Inferior parietal cortex (tissue), 1 donor: ENCODE measurements around the gene PPP4R3B.
"Not testable (repeated sequence)": the region's sequence is repeated elsewhere in the genome, so short reads cannot be mapped to it uniquely, and the experiment has no call there.

ENCODE experiments used
- DNase-seq: peaks from one replicate; pipeline ENCODE4 v3.0.0-alpha.2; 2016; ENCODE audit errors: extremely low spot score

The PPP4R3B gene

GRCh38 chr2:55595536-55595935, 21.9 kb downstream of the PPP4R3B start:
- DNase-seq, result no peak

- no peak for DNase-seq
These were observed 25.3 kb downstream of the PPP4R3B start for GRCh38 chr2:55592130-55592529.

- DNase-seq, result no peak
These were observed 26.5 kb downstream of the PPP4R3B start for GRCh38 chr2:55590810-55591440.

- DNase-seq, result no peak
These were observed 31.9 kb downstream of the PPP4R3B start for GRCh38 chr2:55585451-55586080.

- peak; percentile 36 for DNase-seq
These were observed 35.4 kb downstream of the PPP4R3B start for GRCh38 chr2:55581874-55582547.

GRCh38 chr2:55581435-55581834, 36.0 kb downstream of the PPP4R3B start:
- DNase-seq, result no peak

GRCh38 chr2:55569002-55569401, 48.4 kb downstream of the PPP4R3B start:
- not testable (repeated sequence) for DNase-seq

GRCh38 chr2:55567298-55567697, 50.1 kb downstream of the PPP4R3B start:
- DNase-seq, result no peak

GRCh38 chr2:55565613-55566012, 51.8 kb downstream of the PPP4R3B start:
- no peak for DNase-seq

- no peak for DNase-seq
These were observed 56.6 kb downstream of the PPP4R3B start for GRCh38 chr2:55560855-55561254.

GRCh38 chr2:55556809-55557208, 60.6 kb downstream of the PPP4R3B start:
- DNase-seq, result no peak

- DNase-seq, result no peak
These were observed 61.4 kb downstream of the PPP4R3B start for GRCh38 chr2:55555977-55556376.

GRCh38 chr2:55553321-55553720, 64.1 kb downstream of the PPP4R3B start:
- no peak for DNase-seq

- DNase-seq, result no peak
These were observed 66.9 kb downstream of the PPP4R3B start for GRCh38 chr2:55550368-55551102.

- not testable (repeated sequence) for DNase-seq
These were observed 69.7 kb downstream of the PPP4R3B start for GRCh38 chr2:55547679-55548078.

GRCh38 chr2:55547001-55547400, 70.4 kb downstream of the PPP4R3B start:
- DNase-seq, result no peak

GRCh38 chr2:55530539-55531081, 86.8 kb downstream of the PPP4R3B start:
- no peak for DNase-seq

- DNase-seq, result no peak
These were observed 91.2 kb downstream of the PPP4R3B start for GRCh38 chr2:55526174-55526573.

- no peak for DNase-seq
These were observed 92.5 kb downstream of the PPP4R3B start for GRCh38 chr2:55524884-55525437.

- DNase-seq, result peak; percentile 55
These were observed 97.2 kb downstream of the PPP4R3B start for GRCh38 chr2:55519938-55520885.

- peak; percentile 44 for DNase-seq
These were observed 98.6 kb downstream of the PPP4R3B start for GRCh38 chr2:55518841-55519165.
